HT-29 (cell line): ENCODE data around the gene LANCL1. TPM values are rescaled to one million over a fixed set of nuclear protein-coding genes. Genes with fewer than 3 reads are reported as not detected.
"Not testable (repeated sequence)": the region's sequence is repeated elsewhere in the genome, so short reads cannot be mapped to it uniquely, and the experiment has no call there.

Source experiments
- DNase-seq: peaks from one replicate; pipeline ENCODE4 v3.0.0-alpha.2; 2015; ENCODE audit warnings: low spot score
- total RNA-seq: library from RNA; depleted of rRNA; stranded (reverse); fragments of >200 nt; shearing (Covaris generic); gene quantifications from 2 replicates; pipeline ENCODE4 v1.2.3, GENCODE V29; 2014

The LANCL1 gene
- total RNA-seq, 1 experiment from 2014 or later: 5.4 TPM

GRCh38 chr2:210459880-210460279, 16.7 kb downstream of the LANCL1 start:
- DNase-seq: no peak

GRCh38 chr2:210459407-210459806, 17.2 kb downstream of the LANCL1 start:
- no peak for DNase-seq

- DNase-seq: no peak
These were observed 18.2 kb downstream of the LANCL1 start for GRCh38 chr2:210458395-210458794.

- DNase-seq: no peak
These were observed 20.0 kb downstream of the LANCL1 start for GRCh38 chr2:210456571-210456970.

GRCh38 chr2:210454336-210454735, 22.2 kb downstream of the LANCL1 start:
- DNase-seq: no peak

- DNase-seq: no peak
These were observed 24.4 kb downstream of the LANCL1 start for GRCh38 chr2:210452194-210452593.

- DNase-seq: not testable (repeated sequence)
These were observed 25.6 kb downstream of the LANCL1 start for GRCh38 chr2:210450942-210451341.

GRCh38 chr2:210445732-210446131, 30.8 kb downstream of the LANCL1 start:
- DNase-seq: no peak

GRCh38 chr2:210445116-210445707, 31.3 kb downstream of the LANCL1 start:
- peak; percentile 29 for DNase-seq

GRCh38 chr2:210443527-210443926, 33.0 kb downstream of the LANCL1 start:
- DNase-seq: no peak

- DNase-seq: no peak
These were observed 33.7 kb downstream of the LANCL1 start for GRCh38 chr2:210442878-210443277.

GRCh38 chr2:210442457-210442856, 34.1 kb downstream of the LANCL1 start:
- no peak for DNase-seq

GRCh38 chr2:210440206-210440605, 36.4 kb downstream of the LANCL1 start:
- DNase-seq: no peak

- no peak for DNase-seq
These were observed 41.1 kb downstream of the LANCL1 start for GRCh38 chr2:210435439-210435838.

- DNase-seq: no peak
These were observed 43.9 kb downstream of the LANCL1 start for GRCh38 chr2:210432633-210433032.

GRCh38 chr2:210429403-210430137, 47.0 kb downstream of the LANCL1 start:
- no peak for DNase-seq

GRCh38 chr2:210428393-210429179, 48.0 kb downstream of the LANCL1 start:
- DNase-seq: no peak

GRCh38 chr2:210427309-210427708, 49.2 kb downstream of the LANCL1 start:
- not testable (repeated sequence) for DNase-seq

GRCh38 chr2:210422366-210422765, 54.2 kb downstream of the LANCL1 start:
- no peak for DNase-seq

- DNase-seq: no peak
These were observed 54.6 kb downstream of the LANCL1 start for GRCh38 chr2:210421916-210422315.

- no peak for DNase-seq
These were observed 63.9 kb downstream of the LANCL1 start for GRCh38 chr2:210412660-210413059.

GRCh38 chr2:210410542-210410941, 66.0 kb downstream of the LANCL1 start:
- DNase-seq: no peak
